ENCODE results near the gene TRMT112. TPM values are rescaled to one million over a fixed set of nuclear protein-coding genes. Genes with fewer than 3 reads are reported as not detected.

The TRMT112 gene
- total and polyA plus RNA-seq, 10 of the 15 experiments (the other 5 are each of a cell fraction or from before 2014, with no cell fraction given), result 212 to 455 (median 308) TPM

DNA sequence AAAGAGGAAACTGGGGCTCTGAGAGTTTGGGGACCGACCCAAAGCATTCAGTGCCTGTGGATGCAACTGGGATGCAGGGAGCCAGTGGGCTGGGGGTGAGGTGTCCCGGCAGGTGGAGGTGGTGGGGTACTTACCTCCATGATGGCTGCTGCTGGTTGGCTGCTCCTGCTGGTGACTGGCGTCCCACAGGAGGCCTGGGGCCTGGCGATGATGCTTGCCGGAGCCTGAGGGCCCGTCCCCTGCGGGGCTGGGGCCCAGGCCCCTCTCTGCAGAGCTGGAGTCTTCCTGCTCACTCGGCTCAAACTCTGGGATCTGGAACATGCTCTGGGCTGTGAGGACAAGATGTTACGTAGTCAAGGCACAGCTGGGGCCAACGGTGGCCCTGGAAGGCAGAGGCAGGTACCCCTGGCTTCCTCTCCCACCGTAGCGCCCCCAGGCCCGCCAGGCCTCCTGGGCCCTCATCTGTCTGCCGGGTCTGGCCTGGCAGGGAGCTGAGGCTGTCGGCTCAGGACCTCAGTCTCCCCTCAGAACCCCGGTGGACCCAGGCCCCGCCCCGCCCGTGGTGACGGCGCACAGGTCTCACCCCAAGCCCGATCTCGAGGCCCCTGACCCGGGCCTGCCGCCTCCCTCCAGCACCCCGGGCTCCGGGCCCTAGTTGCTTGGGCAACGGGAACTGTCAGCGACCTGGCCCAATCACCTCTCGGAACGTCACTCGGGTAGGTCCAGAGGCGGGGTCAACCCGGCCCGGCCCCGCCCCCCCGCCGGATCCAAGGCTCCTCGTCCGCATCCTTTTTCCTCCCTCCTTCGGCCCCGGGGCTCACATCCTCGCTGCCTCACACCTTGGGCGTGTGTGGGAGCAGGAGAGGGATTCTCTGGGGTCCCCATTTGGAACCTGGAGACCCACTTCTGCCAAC, 33.1 kb downstream of the TRMT112 start, which contains the start of gene BAD (continued):
- TF ChIP-seq, protein P1, sequence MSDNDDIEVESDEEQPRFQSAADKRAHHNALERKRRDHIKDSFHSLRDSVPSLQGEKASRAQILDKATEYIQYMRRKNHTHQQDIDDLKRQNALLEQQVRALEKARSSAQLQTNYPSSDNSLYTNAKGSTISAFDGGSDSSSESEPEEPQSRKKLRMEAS (IDR thresholded peaks at IDR 0.05; ENCODE audit: low read depth, low read length), result 0 out of 2 replicates have a peak, but pooled peaks have one; percentile 26
- no peak for TF ChIP-seq NFIC (IDR thresholded peaks at IDR 0.05; ENCODE audit: low read depth, low read length)
- peak; percentile 85 for TF ChIP-seq CREM (IDR thresholded peaks at IDR 0.05; ENCODE audit: low read depth)
- no peak for TF ChIP-seq USF2 (IDR thresholded peaks at IDR 0.05; ENCODE audit: borderline replicate concordance, low read depth, low read length)
- TF ChIP-seq, protein P2, sequence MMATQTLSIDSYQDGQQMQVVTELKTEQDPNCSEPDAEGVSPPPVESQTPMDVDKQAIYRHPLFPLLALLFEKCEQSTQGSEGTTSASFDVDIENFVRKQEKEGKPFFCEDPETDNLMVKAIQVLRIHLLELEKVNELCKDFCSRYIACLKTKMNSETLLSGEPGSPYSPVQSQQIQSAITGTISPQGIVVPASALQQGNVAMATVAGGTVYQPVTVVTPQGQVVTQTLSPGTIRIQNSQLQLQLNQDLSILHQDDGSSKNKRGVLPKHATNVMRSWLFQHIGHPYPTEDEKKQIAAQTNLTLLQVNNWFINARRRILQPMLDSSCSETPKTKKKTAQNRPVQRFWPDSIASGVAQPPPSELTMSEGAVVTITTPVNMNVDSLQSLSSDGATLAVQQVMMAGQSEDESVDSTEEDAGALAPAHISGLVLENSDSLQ (IDR thresholded peaks at IDR 0.05), result peak; percentile 98
- TF ChIP-seq SREBF1 (IDR thresholded peaks at IDR 0.05; ENCODE audit: low read length), result 0 out of 2 replicates have a peak, but pooled peaks have one; percentile 26
- peak; percentile 8; the same call in 1 of the 2 replicates for TF ChIP-seq SREBF2 (IDR thresholded peaks at IDR 0.05; ENCODE audit: low read length)
- no peak for TF ChIP-seq TCF3 (IDR thresholded peaks at IDR 0.05; ENCODE audit: borderline replicate concordance, insufficient read depth, low read depth, low read length)
- TF ChIP-seq NFYA (IDR thresholded peaks at IDR 0.05; ENCODE audit: borderline replicate concordance, low read depth, low read length), result no peak
- TF ChIP-seq, protein P3, sequence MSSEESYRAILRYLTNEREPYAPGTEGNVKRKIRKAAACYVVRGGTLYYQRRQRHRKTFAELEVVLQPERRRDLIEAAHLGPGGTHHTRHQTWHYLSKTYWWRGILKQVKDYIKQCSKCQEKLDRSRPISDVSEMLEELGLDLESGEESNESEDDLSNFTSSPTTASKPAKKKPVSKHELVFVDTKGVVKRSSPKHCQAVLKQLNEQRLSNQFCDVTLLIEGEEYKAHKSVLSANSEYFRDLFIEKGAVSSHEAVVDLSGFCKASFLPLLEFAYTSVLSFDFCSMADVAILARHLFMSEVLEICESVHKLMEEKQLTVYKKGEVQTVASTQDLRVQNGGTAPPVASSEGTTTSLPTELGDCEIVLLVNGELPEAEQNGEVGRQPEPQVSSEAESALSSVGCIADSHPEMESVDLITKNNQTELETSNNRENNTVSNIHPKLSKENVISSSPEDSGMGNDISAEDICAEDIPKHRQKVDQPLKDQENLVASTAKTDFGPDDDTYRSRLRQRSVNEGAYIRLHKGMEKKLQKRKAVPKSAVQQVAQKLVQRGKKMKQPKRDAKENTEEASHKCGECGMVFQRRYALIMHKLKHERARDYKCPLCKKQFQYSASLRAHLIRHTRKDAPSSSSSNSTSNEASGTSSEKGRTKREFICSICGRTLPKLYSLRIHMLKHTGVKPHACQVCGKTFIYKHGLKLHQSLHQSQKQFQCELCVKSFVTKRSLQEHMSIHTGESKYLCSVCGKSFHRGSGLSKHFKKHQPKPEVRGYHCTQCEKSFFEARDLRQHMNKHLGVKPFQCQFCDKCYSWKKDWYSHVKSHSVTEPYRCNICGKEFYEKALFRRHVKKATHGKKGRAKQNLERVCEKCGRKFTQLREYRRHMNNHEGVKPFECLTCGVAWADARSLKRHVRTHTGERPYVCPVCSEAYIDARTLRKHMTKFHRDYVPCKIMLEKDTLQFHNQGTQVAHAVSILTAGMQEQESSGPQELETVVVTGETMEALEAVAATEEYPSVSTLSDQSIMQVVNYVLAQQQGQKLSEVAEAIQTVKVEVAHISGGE (CRISPR knock-in tag; IDR thresholded peaks at IDR 0.05), result no peak
- TF ChIP-seq DPF2 (IDR thresholded peaks at IDR 0.05), result no peak
- TF ChIP-seq KDM1A (IDR thresholded peaks at IDR 0.05; ENCODE audit: borderline replicate concordance), result no peak
- TF ChIP-seq YY1 (IDR thresholded peaks at IDR 0.05; ENCODE audit: low read depth, low read length), result no peak
- TF ChIP-seq, protein P4, sequence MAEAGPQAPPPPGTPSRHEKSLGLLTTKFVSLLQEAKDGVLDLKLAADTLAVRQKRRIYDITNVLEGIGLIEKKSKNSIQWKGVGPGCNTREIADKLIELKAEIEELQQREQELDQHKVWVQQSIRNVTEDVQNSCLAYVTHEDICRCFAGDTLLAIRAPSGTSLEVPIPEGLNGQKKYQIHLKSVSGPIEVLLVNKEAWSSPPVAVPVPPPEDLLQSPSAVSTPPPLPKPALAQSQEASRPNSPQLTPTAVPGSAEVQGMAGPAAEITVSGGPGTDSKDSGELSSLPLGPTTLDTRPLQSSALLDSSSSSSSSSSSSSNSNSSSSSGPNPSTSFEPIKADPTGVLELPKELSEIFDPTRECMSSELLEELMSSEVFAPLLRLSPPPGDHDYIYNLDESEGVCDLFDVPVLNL (IDR thresholded peaks at IDR 0.05; ENCODE audit: low read depth, low read length), result no peak
- no peak for TF ChIP-seq E2F8 (IDR thresholded peaks at IDR 0.05; ENCODE audit: low read depth, partially characterized antibody)

Data from GM12878 (cell line).